Astrocyte (in vitro differentiated cells and primary cell): ENCODE results near the gene IRGC. TPM values are rescaled to one million over a fixed set of nuclear protein-coding genes. Genes with fewer than 3 reads are reported as not detected.
A peak's percentile ranks its signal among the peaks of the same experiment; 100 is the strongest.

Experiments used
- DNase-seq: peaks from one replicate; pipeline ENCODE4 v3.0.0-alpha.2; 2010; ENCODE audit warnings: low read depth
- FAIRE-seq: peaks from 2 replicates; lab custom pipeline; 2011; peaks lifted over from hg19 to GRCh38; lab: Jason Lieb, UNC
- H2AFZ ChIP-seq: 2 replicates; pipeline ENCODE4 v1.6.0; 2012; ENCODE audit warnings: low read depth, low read length, inconsistent platforms
- H3K27ac ChIP-seq: 2 replicates; pipeline ENCODE4 v1.5.1; 2011; ENCODE audit warnings: low read depth, low read length, inconsistent platforms
- H3K27me3 ChIP-seq: 2 replicates; pipeline ENCODE4 v1.6.0; 2011; ENCODE audit warnings: low read length, inconsistent platforms; ENCODE audit not compliant: insufficient read depth
- H3K36me3 ChIP-seq: 2 replicates; pipeline ENCODE4 v1.5.1; 2011; ENCODE audit warnings: low read length, inconsistent platforms; ENCODE audit not compliant: insufficient read depth
- H3K4me1 ChIP-seq: 2 replicates; pipeline ENCODE4 v1.5.1; 2011; ENCODE audit warnings: low read length, inconsistent platforms; ENCODE audit not compliant: insufficient read depth
- H3K4me2 ChIP-seq: 2 replicates; pipeline ENCODE4 v1.6.0; 2012; ENCODE audit warnings: low read length, inconsistent platforms
- H3K4me3 ChIP-seq: 2 replicates; pipeline ENCODE4 v1.5.1; 2011; ENCODE audit warnings: low read depth, mild to moderate bottlenecking, low read length, inconsistent platforms; ENCODE audit not compliant: insufficient read depth
- H3K79me2 ChIP-seq: 2 replicates; pipeline ENCODE4 v1.6.0; 2012; ENCODE audit warnings: mild to moderate bottlenecking, low read length, inconsistent platforms; ENCODE audit not compliant: insufficient read depth
- H3K9ac ChIP-seq: 2 replicates; pipeline ENCODE4 v1.6.0; 2012; ENCODE audit warnings: mild to moderate bottlenecking, low read length, inconsistent platforms
- H3K9me3 ChIP-seq: 2 replicates; pipeline ENCODE4 v1.5.1; 2012; ENCODE audit warnings: low read depth, mild to moderate bottlenecking, low read length, inconsistent platforms; ENCODE audit not compliant: insufficient read depth
- H4K20me1 ChIP-seq: 2 replicates; pipeline ENCODE4 v1.6.0; 2012; ENCODE audit warnings: low read length, inconsistent platforms; ENCODE audit not compliant: insufficient read depth
- H3K27ac Mint-ChIP-seq: one replicate; pipeline ENCODE4 v1.8.0; 2021; ENCODE audit warnings: mild to moderate bottlenecking, mixed read lengths; ENCODE audit not compliant: unreplicated experiment
- H3K27me3 Mint-ChIP-seq: one replicate; pipeline ENCODE4 v1.8.0; 2021; ENCODE audit warnings: low read depth, mixed read lengths; ENCODE audit not compliant: unreplicated experiment
- H3K36me3 Mint-ChIP-seq: one replicate; pipeline ENCODE4 v1.8.0; 2021; ENCODE audit warnings: low read depth, mixed read lengths; ENCODE audit not compliant: unreplicated experiment
- H3K4me1 Mint-ChIP-seq: one replicate; pipeline ENCODE4 v1.8.0; 2021; ENCODE audit warnings: low read depth, mixed read lengths; ENCODE audit not compliant: unreplicated experiment
- H3K4me3 Mint-ChIP-seq: one replicate; pipeline ENCODE4 v1.8.0; 2021; ENCODE audit warnings: mild to moderate bottlenecking, moderate library complexity, mixed read lengths; ENCODE audit not compliant: unreplicated experiment
- H3K9me3 Mint-ChIP-seq: one replicate; pipeline ENCODE4 v1.8.0; 2021; ENCODE audit warnings: mild to moderate bottlenecking, mixed read lengths; ENCODE audit not compliant: unreplicated experiment
- CTCF ChIP-seq: IDR thresholded peaks from 2 replicates; pipeline ENCODE4 v1.5.1; 2011; ENCODE audit warnings: low read depth, mild to moderate bottlenecking, inconsistent platforms, low read length, moderate library complexity; ENCODE audit not compliant: insufficient read depth
- EZH2 ChIP-seq: IDR thresholded peaks from 2 replicates; pipeline ENCODE4 v1.6.1; 2012; ENCODE audit warnings: mild to moderate bottlenecking, low read length, inconsistent platforms; ENCODE audit not compliant: insufficient read depth
- total RNA-seq: library from RNA; stranded (reverse); gene quantifications from 2 replicates; pipeline ENCODE4 v1.2.1, GENCODE V29; 2021

Gene IRGC
- total RNA-seq, 1 donor from 2014 or later = not detected

- Histone ChIP-seq H3K4me3 (no peak overlapping the region), H3K79me2 (no peaks in the 10 kb centered on the region), H3K27ac (no peak overlapping the region), H3K27me3 (no peaks in the 10 kb centered on the region), H3K9me3 (no peaks in the 10 kb centered on the region), H3K4me1 (no peaks in the 10 kb centered on the region), H3K36me3 (peaks cover 8% of the 10 kb centered on the region), H4K20me1 (no peaks in the 10 kb centered on the region), H2AFZ (no peak overlapping the region), H3K9ac (no peak overlapping the region), H3K4me2 (no peak overlapping the region)
- H3K27ac Mint-ChIP-seq = no peak overlapping the region
- H3K4me3 Mint-ChIP-seq = no peak overlapping the region
- H3K36me3 Mint-ChIP-seq = peaks cover 27% of the 10 kb centered on the region
- TF ChIP-seq EZH2 = no peak
- TF ChIP-seq CTCF = no peak
- DNase-seq (peak; percentile 20), FAIRE-seq (no peak)
- peaks cover 3% of the 10 kb centered on the region for H3K4me1 Mint-ChIP-seq
- no peaks in the 10 kb centered on the region for H3K9me3 Mint-ChIP-seq
- peaks cover 3% of the 10 kb centered on the region for H3K27me3 Mint-ChIP-seq
These were observed 11.1 kb downstream of the IRGC start for GRCh38 chr19:43726736-43727592.

- no peak for FAIRE-seq
These were observed 11.6 kb downstream of the IRGC start for GRCh38 chr19:43727593-43727853.

More at GRCh38 chr19:43727593-43727853, 11.6 kb downstream of the IRGC start:
- Mint-ChIP-seq H3K27me3 (peaks cover 3% of the 10 kb centered on the region), H3K36me3 (peaks cover 33% of the 10 kb centered on the region), H3K27ac (no peak overlapping the region), H3K9me3 (no peaks in the 10 kb centered on the region), H3K4me3 (no peak overlapping the region), H3K4me1 (peaks cover 3% of the 10 kb centered on the region)
- H3K9ac ChIP-seq = no peak overlapping the region
- no peak overlapping the region for H3K4me3 ChIP-seq
- no peak for DNase-seq
- H3K4me2 ChIP-seq = no peak overlapping the region
- TF ChIP-seq CTCF (no peak), EZH2 (no peak)
- H4K20me1 ChIP-seq = no peaks in the 10 kb centered on the region
- H3K9me3 ChIP-seq = no peaks in the 10 kb centered on the region
- H3K27me3 ChIP-seq = no peaks in the 10 kb centered on the region
- no peaks in the 10 kb centered on the region for H3K4me1 ChIP-seq
- no peaks in the 10 kb centered on the region for H3K79me2 ChIP-seq
- no peak overlapping the region for H2AFZ ChIP-seq
- H3K36me3 ChIP-seq = peaks cover 13% of the 10 kb centered on the region
- H3K27ac ChIP-seq = no peak overlapping the region
